ENCODE measurements around the gene PKP1. TPM values are rescaled to one million over a fixed set of nuclear protein-coding genes. Genes with fewer than 3 reads are reported as not detected.

The PKP1 gene
- total and polyA plus RNA-seq, 4 experiments from 2014 or later = not detected

DNA sequence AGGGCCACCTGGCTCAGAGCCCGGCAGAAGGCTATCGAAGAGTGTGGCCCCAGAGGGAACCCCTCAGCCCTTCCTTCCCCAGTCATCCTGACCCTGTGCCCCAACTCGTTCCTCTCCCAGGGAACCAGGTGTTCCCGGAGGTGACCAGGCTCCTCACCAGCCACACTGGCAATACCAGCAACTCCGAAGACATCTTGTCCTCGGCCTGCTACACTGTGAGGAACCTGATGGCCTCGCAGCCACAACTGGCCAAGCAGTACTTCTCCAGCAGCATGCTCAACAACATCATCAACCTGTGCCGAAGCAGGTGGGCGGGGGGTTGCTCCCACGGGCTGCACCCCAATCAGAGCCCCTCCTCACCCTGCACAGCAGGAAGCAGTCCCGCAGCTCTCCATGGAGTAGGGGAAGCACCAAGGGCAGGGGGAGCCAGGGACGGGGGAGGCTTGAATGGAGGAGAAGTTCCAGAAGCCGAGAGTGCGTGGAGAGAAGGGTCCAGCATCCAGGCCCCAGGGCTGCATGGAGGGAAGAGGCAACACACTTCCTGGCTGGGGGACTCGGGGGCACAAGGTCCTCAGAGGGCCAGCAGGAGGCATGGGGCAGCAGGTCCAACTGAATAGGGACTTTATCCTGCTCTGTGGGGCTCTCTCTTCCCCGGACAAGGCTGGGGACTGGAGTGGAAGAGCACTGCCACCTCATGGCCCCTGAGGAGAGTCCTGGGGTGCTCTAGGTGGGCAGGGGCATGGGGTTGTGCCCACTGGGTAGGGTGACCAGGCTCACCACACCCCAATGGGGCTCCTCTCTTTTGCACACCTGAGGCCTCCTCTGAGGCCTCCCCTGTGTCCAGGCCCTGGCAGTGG is 41.7 kb downstream of the PKP1 start:
- Histone ChIP-seq H3K36me3 (ENCODE audit: insufficient read depth, low read length) (no peaks in the 10 kb centered on the region), H3K27ac (ENCODE audit: low read depth, low read length) (no peak overlapping the region), H3K4me1 (ENCODE audit: insufficient read depth, low read length) (no peaks in the 10 kb centered on the region), H3K4me3 (ENCODE audit: low read length in 2 of 2) (no peak overlapping the region), H3K27me3 (ENCODE audit: insufficient read depth, low read length) (no peaks in the 10 kb centered on the region), H3K9me3 (ENCODE audit: control insufficient read depth in 1 of 2, low read length in 2 of 2) (no peaks in the 10 kb centered on the region)
- intact Hi-C loops (cut with micrococcal nuclease) = no loop called here
- H3K27me3 Mint-ChIP-seq = peaks cover 0 to 4% of the 10 kb centered on the region in 2 donors
- H3K27ac Mint-ChIP-seq = no peak overlapping the region
- H3K36me3 Mint-ChIP-seq = no peaks in the 10 kb centered on the region
- H3K9me3 Mint-ChIP-seq = peaks cover 0 to under 1% (median 0%) of the 10 kb centered on the region in 8 donors
- H3K4me1 Mint-ChIP-seq = no peaks in the 10 kb centered on the region
- DNase-seq = no peak
- CTCF ChIA-PET (ENCODE audit: partially characterized antibody) = no interaction called here
- no peak overlapping the region for H3K4me3 Mint-ChIP-seq
- POLR2A ChIA-PET (ENCODE audit: partially characterized antibody) = no interaction called here

GRCh38 chr1:201325678-201326060 is 42.4 kb downstream of the PKP1 start:
- no peak overlapping the region for H3K4me3 ChIP-seq (ENCODE audit: low read length in 2 of 2)
- Mint-ChIP-seq H3K36me3 (no peaks in the 10 kb centered on the region), H3K27me3 (peaks cover 0 to 4% of the 10 kb centered on the region in 2 donors), H3K4me1 (no peaks in the 10 kb centered on the region), H3K4me3 (no peak overlapping the region), H3K27ac (no peak overlapping the region), H3K9me3 (peaks cover 0 to 2% (median 0%) of the 10 kb centered on the region in 8 donors)
- no peaks in the 10 kb centered on the region for H3K36me3 ChIP-seq (ENCODE audit: insufficient read depth, low read length)
- H3K27me3 ChIP-seq (ENCODE audit: insufficient read depth, low read length) = no peaks in the 10 kb centered on the region
- no peaks in the 10 kb centered on the region for H3K4me1 ChIP-seq (ENCODE audit: insufficient read depth, low read length)
- no peak overlapping the region for H3K27ac ChIP-seq (ENCODE audit: low read depth, low read length)
- ChIA-PET POLR2A (ENCODE audit: partially characterized antibody) (no interaction called here), CTCF (ENCODE audit: partially characterized antibody) (no interaction called here)
- DNase-seq = no peak
- H3K9me3 ChIP-seq (ENCODE audit: control insufficient read depth in 1 of 2, low read length in 2 of 2) = no peaks in the 10 kb centered on the region
- intact Hi-C loops (cut with micrococcal nuclease) = no loop called here

GRCh38 chr1:201326710-201327109 is 43.4 kb downstream of the PKP1 start:
- POLR2A ChIA-PET (ENCODE audit: partially characterized antibody) = no interaction called here

GRCh38 chr1:201327687-201328240 is 44.5 kb downstream of the PKP1 start:
- Histone ChIP-seq H3K4me3 (ENCODE audit: low read length in 2 of 2) (no peak overlapping the region), H3K9me3 (ENCODE audit: control insufficient read depth in 1 of 2, low read length in 2 of 2) (no peaks in the 10 kb centered on the region), H3K27ac (ENCODE audit: low read depth, low read length) (no peak overlapping the region), H3K27me3 (ENCODE audit: insufficient read depth, low read length) (no peaks in the 10 kb centered on the region), H3K4me1 (ENCODE audit: insufficient read depth, low read length) (no peaks in the 10 kb centered on the region), H3K36me3 (ENCODE audit: insufficient read depth, low read length) (no peaks in the 10 kb centered on the region)
- no peak overlapping the region for H3K27ac Mint-ChIP-seq
- H3K9me3 Mint-ChIP-seq = peaks cover 0 to 2% (median 0%) of the 10 kb centered on the region in 8 donors
- no peak for DNase-seq
- no peaks in the 10 kb centered on the region for H3K4me1 Mint-ChIP-seq
- H3K27me3 Mint-ChIP-seq = peaks cover 0 to 4% of the 10 kb centered on the region in 2 donors
- H3K36me3 Mint-ChIP-seq = no peaks in the 10 kb centered on the region
- intact Hi-C loops (cut with micrococcal nuclease) = no loop called here
- H3K4me3 Mint-ChIP-seq = no peak overlapping the region
- CTCF ChIA-PET (ENCODE audit: partially characterized antibody) = no interaction called here
- POLR2A ChIA-PET (ENCODE audit: partially characterized antibody) = no interaction called here

More at GRCh38 chr1:201326710-201327109, 43.4 kb downstream of the PKP1 start:
- CTCF ChIA-PET (ENCODE audit: partially characterized antibody) = interaction anchor here (0.7 kb wide), 1 partner anchor 18 kb away, joined by 3 read pairs; no protein-coding TSS in a partner anchor
- Mint-ChIP-seq H3K36me3 (no peaks in the 10 kb centered on the region), H3K27ac (no peak overlapping the region), H3K27me3 (peaks cover 0 to 4% of the 10 kb centered on the region in 2 donors), H3K4me3 (no peak overlapping the region), H3K4me1 (no peaks in the 10 kb centered on the region), H3K9me3 (peaks cover 0 to 2% (median 0%) of the 10 kb centered on the region in 8 donors)
- no peaks in the 10 kb centered on the region for H3K9me3 ChIP-seq (ENCODE audit: control insufficient read depth in 1 of 2, low read length in 2 of 2)
- H3K27ac ChIP-seq (ENCODE audit: low read depth, low read length) = no peak overlapping the region
- H3K27me3 ChIP-seq (ENCODE audit: insufficient read depth, low read length) = no peaks in the 10 kb centered on the region
- H3K4me1 ChIP-seq (ENCODE audit: insufficient read depth, low read length) = no peaks in the 10 kb centered on the region
- DNase-seq = no peak
- no peak overlapping the region for H3K4me3 ChIP-seq (ENCODE audit: low read length in 2 of 2)
- intact Hi-C loops (cut with micrococcal nuclease) = no loop called here
- no peaks in the 10 kb centered on the region for H3K36me3 ChIP-seq (ENCODE audit: insufficient read depth, low read length)

DNA sequence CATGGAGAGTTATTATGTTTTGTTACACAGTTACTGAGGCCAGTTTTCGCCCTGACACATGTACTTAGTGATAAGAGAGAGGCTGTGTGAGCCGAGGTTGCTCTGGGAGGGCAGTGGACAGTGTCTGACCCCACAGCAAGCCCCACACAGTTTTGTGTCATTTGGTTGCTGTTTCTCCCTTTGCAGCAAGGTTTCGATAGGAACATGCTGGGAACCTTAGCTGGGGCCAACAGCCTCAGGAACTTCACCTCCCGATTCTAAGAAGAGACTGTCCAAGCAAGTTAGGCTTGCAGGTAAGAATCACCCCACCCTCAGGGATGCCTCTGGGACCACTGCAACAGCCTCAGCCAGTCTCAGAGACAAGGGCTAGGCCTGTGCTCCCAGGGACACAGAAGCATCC is 45.3 kb downstream of the PKP1 start:
- no peaks in the 10 kb centered on the region for H3K36me3 Mint-ChIP-seq
- no peak overlapping the region for H3K4me3 Mint-ChIP-seq
- Histone ChIP-seq H3K36me3 (ENCODE audit: insufficient read depth, low read length) (no peaks in the 10 kb centered on the region), H3K4me1 (ENCODE audit: insufficient read depth, low read length) (no peaks in the 10 kb centered on the region), H3K27ac (ENCODE audit: low read depth, low read length) (no peak overlapping the region), H3K4me3 (ENCODE audit: low read length in 2 of 2) (no peak overlapping the region), H3K27me3 (ENCODE audit: insufficient read depth, low read length) (no peaks in the 10 kb centered on the region), H3K9me3 (ENCODE audit: control insufficient read depth in 1 of 2, low read length in 2 of 2) (no peaks in the 10 kb centered on the region)
- no peak overlapping the region for H3K27ac Mint-ChIP-seq
- H3K4me1 Mint-ChIP-seq = no peaks in the 10 kb centered on the region
- intact Hi-C loops (cut with micrococcal nuclease) = no loop called here
- CTCF ChIA-PET (ENCODE audit: partially characterized antibody) = no interaction called here
- POLR2A ChIA-PET (ENCODE audit: partially characterized antibody) = no interaction called here
- peaks cover 0 to 2% (median 0%) of the 10 kb centered on the region in 8 donors for H3K9me3 Mint-ChIP-seq
- H3K27me3 Mint-ChIP-seq = peaks cover 0 to 5% of the 10 kb centered on the region in 2 donors
- no peak for DNase-seq

DNA sequence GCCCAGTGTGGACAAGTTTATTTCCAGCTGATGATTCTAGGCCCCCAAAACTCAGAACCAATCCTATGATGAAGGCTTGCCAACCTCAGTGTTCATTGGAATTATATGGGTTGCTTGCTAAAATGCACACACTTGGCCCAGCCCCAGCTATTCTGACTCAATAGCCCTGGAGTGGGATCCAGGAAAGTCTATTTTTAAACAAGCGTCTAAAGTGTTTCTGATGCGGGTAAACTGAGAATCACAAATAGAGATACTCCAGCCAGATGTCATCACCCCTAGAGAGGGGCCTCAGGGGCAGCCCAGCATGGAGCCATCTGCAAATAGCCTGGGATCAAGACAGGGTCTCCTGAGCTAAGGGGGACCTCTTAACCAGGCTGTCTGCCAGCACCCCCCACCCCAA is 46.0 kb downstream of the PKP1 start:
- Mint-ChIP-seq H3K27me3 (peaks cover 1 to 5% of the 10 kb centered on the region in 2 donors), H3K27ac (no peak overlapping the region), H3K9me3 (peaks cover 0 to 2% (median 0%) of the 10 kb centered on the region in 8 donors), H3K4me1 (no peaks in the 10 kb centered on the region), H3K36me3 (no peaks in the 10 kb centered on the region), H3K4me3 (no peak overlapping the region)
- Histone ChIP-seq H3K9me3 (ENCODE audit: control insufficient read depth in 1 of 2, low read length in 2 of 2) (no peaks in the 10 kb centered on the region), H3K27me3 (ENCODE audit: insufficient read depth, low read length) (no peaks in the 10 kb centered on the region), H3K4me3 (ENCODE audit: low read length in 2 of 2) (no peak overlapping the region), H3K36me3 (ENCODE audit: insufficient read depth, low read length) (no peaks in the 10 kb centered on the region), H3K27ac (ENCODE audit: low read depth, low read length) (no peak overlapping the region), H3K4me1 (ENCODE audit: insufficient read depth, low read length) (no peaks in the 10 kb centered on the region)
- ChIA-PET CTCF (ENCODE audit: partially characterized antibody) (no interaction called here), POLR2A (ENCODE audit: partially characterized antibody) (no interaction called here)
- DNase-seq = no peak
- intact Hi-C loops (cut with micrococcal nuclease) = no loop called here

GRCh38 chr1:201329801-201330200 is 46.5 kb downstream of the PKP1 start:
- H3K36me3 Mint-ChIP-seq = no peaks in the 10 kb centered on the region
- Histone ChIP-seq H3K4me1 (ENCODE audit: insufficient read depth, low read length) (no peaks in the 10 kb centered on the region), H3K4me3 (ENCODE audit: low read length in 2 of 2) (no peak overlapping the region), H3K9me3 (ENCODE audit: control insufficient read depth in 1 of 2, low read length in 2 of 2) (no peaks in the 10 kb centered on the region), H3K27ac (ENCODE audit: low read depth, low read length) (no peak overlapping the region), H3K27me3 (ENCODE audit: insufficient read depth, low read length) (no peaks in the 10 kb centered on the region), H3K36me3 (ENCODE audit: insufficient read depth, low read length) (no peaks in the 10 kb centered on the region)
- H3K4me1 Mint-ChIP-seq = no peaks in the 10 kb centered on the region
- peaks cover 0 to 2% (median 0%) of the 10 kb centered on the region in 8 donors for H3K9me3 Mint-ChIP-seq
- no peak overlapping the region for H3K4me3 Mint-ChIP-seq
- no peak overlapping the region for H3K27ac Mint-ChIP-seq
- CTCF ChIA-PET (ENCODE audit: partially characterized antibody) = no interaction called here
- intact Hi-C loops (cut with micrococcal nuclease) = no loop called here
- peaks cover 1 to 5% of the 10 kb centered on the region in 2 donors for H3K27me3 Mint-ChIP-seq
- POLR2A ChIA-PET (ENCODE audit: partially characterized antibody) = no interaction called here
- DNase-seq = no peak

Data from CD4-positive, alpha-beta memory T cell (primary cell).